ENCODE results near the gene PPP6R3. TPM values are rescaled to one million over a fixed set of nuclear protein-coding genes. Genes with fewer than 3 reads are reported as not detected.

The PPP6R3 gene
- polyA plus RNA-seq, 1 of the 3 experiments (the other 2 are of a cell fraction), result 28.1 TPM

DNA sequence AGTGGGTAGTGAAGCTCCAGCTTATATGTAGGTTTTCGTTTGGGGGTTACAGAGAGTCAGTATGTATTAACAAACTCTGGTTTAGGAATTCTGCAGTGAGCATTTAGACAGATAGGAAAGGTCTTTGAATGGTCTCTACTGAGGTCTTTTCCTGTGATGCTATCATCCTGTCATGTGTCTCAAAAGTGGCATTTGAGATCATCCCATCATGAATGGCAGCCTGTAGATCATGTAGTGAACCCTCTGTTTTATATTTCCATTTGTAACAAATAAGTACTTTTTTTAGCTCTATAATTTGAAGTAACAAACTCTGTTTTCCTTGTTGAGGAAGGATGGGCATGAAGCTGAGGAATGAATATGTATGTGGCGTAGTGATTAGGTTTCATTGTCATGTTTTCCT is 76.2 kb downstream of the PPP6R3 start:
- DNase-seq, result no peak
- ChIA-PET POLR2A (no interaction called here), CTCF (interaction anchor here (0.8 to 1.4 kb wide), 5 partner anchors 8 to 94 kb away, joined by 3 to 5 read pairs (median 3); no protein-coding TSS in a partner anchor)
- Histone ChIP-seq H3K79me2 (ENCODE audit: insufficient read depth) (peaks cover 88% of the 10 kb centered on the region), H3K36me3 (replicated peaks in 1 of 2; ENCODE audit: control insufficient read depth in 1 of 2, insufficient read depth in 2 of 2, low read length in 1 of 2) (peaks cover 24 to 43% of the 10 kb centered on the region in 2 experiments), H3K27me3 (ENCODE audit: insufficient read depth) (no peaks in the 10 kb centered on the region), H4K20me1 (ENCODE audit: insufficient read depth) (peaks cover 46% of the 10 kb centered on the region), H3K4me3 (ENCODE audit: low read depth in 2 of 2, low read length in 1 of 2) (no peak overlapping the region), H3K4me1 (ENCODE audit: control insufficient read depth in 1 of 2, insufficient read depth in 2 of 2, low read depth in 1 of 2, low read length in 1 of 2) (peaks cover 0 to 13% of the 10 kb centered on the region in 2 experiments; a peak in 2 of 4 replicates), H3K9ac (no peak overlapping the region), H3K9me3 (no peaks in the 10 kb centered on the region), H3K9me2 (no peaks in the 10 kb centered on the region), H3K27ac (ENCODE audit: low read depth in 2 of 2, low read length in 1 of 2) (0 out of 4 replicates have a peak overlapping the region, but pooled peaks of 1 of the 2 experiments have one; percentile 18), H3F3A (replicated peaks; ENCODE audit: insufficient read depth) (peaks cover 6% of the 10 kb centered on the region), H2AFZ (ENCODE audit: low read depth) (no peak overlapping the region), H3K4me2 (no peak overlapping the region)
- 94% methylated on average over 2 of the region's 2 CpGs for WGBS (ENCODE audit: low lambda C conversion rate)
- TF ChIP-seq FOXJ3 (CRISPR knock-in tag; IDR thresholded peaks at IDR 0.05) (no peak), YY1 (IDR thresholded peaks at IDR 0.05; ENCODE audit: low read depth) (no peak), RFX5 (IDR thresholded peaks at IDR 0.05; ENCODE audit: low read length) (no peak), RXRA (IDR thresholded peaks at IDR 0.05; ENCODE audit: borderline replicate concordance, low read depth) (no peak), ELF1 (IDR thresholded peaks at IDR 0.05) (no peak)
- TF ChIP-seq, protein P1, sequence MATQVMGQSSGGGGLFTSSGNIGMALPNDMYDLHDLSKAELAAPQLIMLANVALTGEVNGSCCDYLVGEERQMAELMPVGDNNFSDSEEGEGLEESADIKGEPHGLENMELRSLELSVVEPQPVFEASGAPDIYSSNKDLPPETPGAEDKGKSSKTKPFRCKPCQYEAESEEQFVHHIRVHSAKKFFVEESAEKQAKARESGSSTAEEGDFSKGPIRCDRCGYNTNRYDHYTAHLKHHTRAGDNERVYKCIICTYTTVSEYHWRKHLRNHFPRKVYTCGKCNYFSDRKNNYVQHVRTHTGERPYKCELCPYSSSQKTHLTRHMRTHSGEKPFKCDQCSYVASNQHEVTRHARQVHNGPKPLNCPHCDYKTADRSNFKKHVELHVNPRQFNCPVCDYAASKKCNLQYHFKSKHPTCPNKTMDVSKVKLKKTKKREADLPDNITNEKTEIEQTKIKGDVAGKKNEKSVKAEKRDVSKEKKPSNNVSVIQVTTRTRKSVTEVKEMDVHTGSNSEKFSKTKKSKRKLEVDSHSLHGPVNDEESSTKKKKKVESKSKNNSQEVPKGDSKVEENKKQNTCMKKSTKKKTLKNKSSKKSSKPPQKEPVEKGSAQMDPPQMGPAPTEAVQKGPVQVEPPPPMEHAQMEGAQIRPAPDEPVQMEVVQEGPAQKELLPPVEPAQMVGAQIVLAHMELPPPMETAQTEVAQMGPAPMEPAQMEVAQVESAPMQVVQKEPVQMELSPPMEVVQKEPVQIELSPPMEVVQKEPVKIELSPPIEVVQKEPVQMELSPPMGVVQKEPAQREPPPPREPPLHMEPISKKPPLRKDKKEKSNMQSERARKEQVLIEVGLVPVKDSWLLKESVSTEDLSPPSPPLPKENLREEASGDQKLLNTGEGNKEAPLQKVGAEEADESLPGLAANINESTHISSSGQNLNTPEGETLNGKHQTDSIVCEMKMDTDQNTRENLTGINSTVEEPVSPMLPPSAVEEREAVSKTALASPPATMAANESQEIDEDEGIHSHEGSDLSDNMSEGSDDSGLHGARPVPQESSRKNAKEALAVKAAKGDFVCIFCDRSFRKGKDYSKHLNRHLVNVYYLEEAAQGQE (IDR thresholded peaks at IDR 0.05; ENCODE audit: low read depth, low read length), result no peak

- peaks cover 17 to 34% of the 10 kb centered on the region in 2 experiments for H3K36me3 ChIP-seq (replicated peaks in 1 of 2; ENCODE audit: control insufficient read depth in 1 of 2, insufficient read depth in 2 of 2, low read length in 1 of 2)
- peaks cover 46% of the 10 kb centered on the region for H4K20me1 ChIP-seq (ENCODE audit: insufficient read depth)
- peaks cover 78% of the 10 kb centered on the region for H3K79me2 ChIP-seq (ENCODE audit: insufficient read depth)
- H3K9me3 ChIP-seq, result no peaks in the 10 kb centered on the region
- ChIA-PET CTCF (interaction anchor here (0.9 kb wide), 1 partner anchor 96 kb away, joined by 3 read pairs; no protein-coding TSS in a partner anchor), POLR2A (no interaction called here)
- WGBS (ENCODE audit: low lambda C conversion rate), result 86% methylated on average over 6 of the region's 6 CpGs
- H2AFZ ChIP-seq (ENCODE audit: low read depth), result no peak overlapping the region
- no peaks in the 10 kb centered on the region for H3K9me2 ChIP-seq
- H3K4me3 ChIP-seq (ENCODE audit: low read depth in 2 of 2, low read length in 1 of 2), result no peak overlapping the region
- peaks cover 18% of the 10 kb centered on the region for H3F3A ChIP-seq (replicated peaks; ENCODE audit: insufficient read depth)
- no peak overlapping the region for H3K9ac ChIP-seq
- H3K4me2 ChIP-seq, result no peak overlapping the region
- DNase-seq, result no peak
- TF ChIP-seq RAD21 (IDR thresholded peaks at IDR 0.05; ENCODE audit: low read length) (no peak), NFIC (IDR thresholded peaks at IDR 0.05; ENCODE audit: borderline replicate concordance) (no peak), TAF1 (IDR thresholded peaks at IDR 0.05; ENCODE audit: borderline replicate concordance, low read depth, low read length) (no peak), EP300 (IDR thresholded peaks at IDR 0.05; ENCODE audit: borderline replicate concordance in 1 of 2, low read depth in 1 of 2, low read length in 1 of 2) (no peak), CTCF (IDR thresholded peaks at IDR 0.05) (no peak), FOXJ3 (CRISPR knock-in tag; IDR thresholded peaks at IDR 0.05) (no peak), RFX5 (IDR thresholded peaks at IDR 0.05; ENCODE audit: low read length) (no peak), ELF1 (IDR thresholded peaks at IDR 0.05) (no peak), GATA2 (CRISPR knock-in tag; IDR thresholded peaks at IDR 0.05) (no peak)
- TF ChIP-seq, protein P2, sequence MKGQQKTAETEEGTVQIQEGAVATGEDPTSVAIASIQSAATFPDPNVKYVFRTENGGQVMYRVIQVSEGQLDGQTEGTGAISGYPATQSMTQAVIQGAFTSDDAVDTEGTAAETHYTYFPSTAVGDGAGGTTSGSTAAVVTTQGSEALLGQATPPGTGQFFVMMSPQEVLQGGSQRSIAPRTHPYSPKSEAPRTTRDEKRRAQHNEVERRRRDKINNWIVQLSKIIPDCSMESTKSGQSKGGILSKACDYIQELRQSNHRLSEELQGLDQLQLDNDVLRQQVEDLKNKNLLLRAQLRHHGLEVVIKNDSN (IDR thresholded peaks at IDR 0.05; ENCODE audit: borderline replicate concordance, low read depth), result no peak
- TF ChIP-seq, protein P1 (IDR thresholded peaks at IDR 0.05; ENCODE audit: low read depth, low read length), result no peak
- no peaks in the 10 kb centered on the region for H3K27me3 ChIP-seq (ENCODE audit: insufficient read depth)
- no peak overlapping the region for H3K27ac ChIP-seq (ENCODE audit: low read depth in 2 of 2, low read length in 1 of 2)
- peaks cover 2 to 19% of the 10 kb centered on the region in 2 experiments; a peak in 3 of 4 replicates for H3K4me1 ChIP-seq (ENCODE audit: control insufficient read depth in 1 of 2, insufficient read depth in 2 of 2, low read depth in 1 of 2, low read length in 1 of 2)
These were observed 77.5 kb downstream of the PPP6R3 start for GRCh38 chr11:68538025-68538424.

All from SK-N-SH (cell line).